Measurements from ENCODE around the gene HPN.
"Not testable (repeated sequence)": the region's sequence is repeated elsewhere in the genome, so short reads cannot be mapped to it uniquely, and the experiment has no call there.

The HPN gene

GRCh38 chr19:35026418-35026817, 15.1 kb upstream of the HPN start:
- no peak for DNase-seq (ENCODE audit: low spot score)
- no peak for TF ChIP-seq CTCF (IDR thresholded peaks at IDR 0.05; ENCODE audit: extremely low read depth, missing control alignments)

- TF ChIP-seq CTCF (IDR thresholded peaks at IDR 0.05; ENCODE audit: extremely low read depth, missing control alignments): no peak
Observed at GRCh38 chr19:35027009-35027408, 14.5 kb upstream of the HPN start.

GRCh38 chr19:35027851-35028599, 13.5 kb upstream of the HPN start:
- no peak for DNase-seq (ENCODE audit: low spot score)
- no peak for TF ChIP-seq CTCF (IDR thresholded peaks at IDR 0.05; ENCODE audit: extremely low read depth, missing control alignments)

More at GRCh38 chr19:35027009-35027408, 14.5 kb upstream of the HPN start:
- no peak for DNase-seq (ENCODE audit: low spot score)

- DNase-seq (ENCODE audit: low spot score): not testable (repeated sequence)
Observed at GRCh38 chr19:35028600-35028885, 13.0 kb upstream of the HPN start.

- DNase-seq (ENCODE audit: low spot score): not testable (repeated sequence)
Observed at GRCh38 chr19:35029275-35029736, 12.2 kb upstream of the HPN start.

GRCh38 chr19:35029737-35030256, 11.7 kb upstream of the HPN start:
- DNase-seq (ENCODE audit: low spot score): no peak
- TF ChIP-seq CTCF (IDR thresholded peaks at IDR 0.05; ENCODE audit: extremely low read depth, missing control alignments): no peak

GRCh38 chr19:35030257-35031071, 11.1 kb upstream of the HPN start, which contains the start of gene SCN1B:
Gene SCN1B, plus strand, starts transcription at chr19:35030470. Its CDS starts 351 bp downstream, at chr19:35030821.
- DNase-seq (ENCODE audit: low spot score): peak; percentile 76

More at GRCh38 chr19:35030257-35031071, 11.1 kb upstream of the HPN start, which contains the start of gene SCN1B:
- TF ChIP-seq CTCF (IDR thresholded peaks at IDR 0.05; ENCODE audit: extremely low read depth, missing control alignments): no peak

All from GM20000 (cell line).